GM19240 (cell line): ENCODE measurements around the gene LLGL2.

Experiments used
- DNase-seq: peaks from one replicate; pipeline ENCODE4 v3.0.0; 2011; ENCODE audit warnings: low spot score; ENCODE audit not compliant: insufficient read length

LLGL2 gene

GRCh38 chr17:75549246-75550138 lies 24.0 kb downstream of the LLGL2 start:
- DNase-seq, result no peak

- no peak for DNase-seq
Measured at GRCh38 chr17:75550139-75550465, 24.6 kb downstream of the LLGL2 start.

- DNase-seq, result no peak
Measured at GRCh38 chr17:75551266-75551665, 25.8 kb downstream of the LLGL2 start.

GRCh38 chr17:75552425-75553294 lies 27.2 kb downstream of the LLGL2 start:
- no peak for DNase-seq

- no peak for DNase-seq
Measured at GRCh38 chr17:75553295-75554110, 28.0 kb downstream of the LLGL2 start.

- DNase-seq, result no peak
Measured at GRCh38 chr17:75555679-75556153, 30.2 kb downstream of the LLGL2 start.

- DNase-seq, result no peak
Measured at GRCh38 chr17:75557075-75557851, 31.8 kb downstream of the LLGL2 start.

- no peak for DNase-seq
Measured at GRCh38 chr17:75557852-75558665, 32.6 kb downstream of the LLGL2 start.

GRCh38 chr17:75558666-75559530 lies 33.4 kb downstream of the LLGL2 start:
- DNase-seq, result no peak

GRCh38 chr17:75559958-75560533 lies 34.5 kb downstream of the LLGL2 start:
- no peak for DNase-seq

- no peak for DNase-seq
Measured at GRCh38 chr17:75561927-75562603, 36.6 kb downstream of the LLGL2 start.

- DNase-seq, result no peak
Measured at GRCh38 chr17:75563063-75563758, 37.7 kb downstream of the LLGL2 start.

GRCh38 chr17:75564195-75564594 lies 38.7 kb downstream of the LLGL2 start:
- no peak for DNase-seq

GRCh38 chr17:75565066-75565465 lies 39.6 kb downstream of the LLGL2 start:
- DNase-seq, result no peak

GRCh38 chr17:75565618-75566017 lies 40.1 kb downstream of the LLGL2 start:
- DNase-seq, result no peak

GRCh38 chr17:75566416-75566815 lies 40.9 kb downstream of the LLGL2 start:
- DNase-seq, result no peak

- DNase-seq, result peak; percentile 41
Measured at GRCh38 chr17:75566834-75567233, 41.3 kb downstream of the LLGL2 start.
